Measurements from ENCODE around the gene RASGEF1C. TPM values are rescaled to one million over a fixed set of nuclear protein-coding genes. Genes with fewer than 3 reads are reported as not detected.

Gene RASGEF1C
- total and polyA plus RNA-seq, 8 donors, result 0.09 to 0.38 TPM; not detected in 6

- no peak for FAIRE-seq
- TF ChIP-seq CTCF (IDR thresholded peaks at IDR 0.05), result no peak
- no peaks in the 10 kb centered on the region for H3K27me3 ChIP-seq
- H3K4me3 ChIP-seq, result no peak overlapping the region
- no peak for DNase-seq
- H3K9me3 ChIP-seq, result no peaks in the 10 kb centered on the region
- H3K27ac ChIP-seq, result no peak overlapping the region
- H3K4me1 ChIP-seq, result no peaks in the 10 kb centered on the region
- H3K36me3 ChIP-seq, result no peaks in the 10 kb centered on the region
- intact Hi-C loops (cut with DNase I), result no loop called here
- no peak for ATAC-seq
- WGBS, 2 donors, result 84 to 90% methylated on average over 14 of the region's 14 CpGs
Observed at GRCh38 chr5:180115326-180116076, 93.5 kb downstream of the RASGEF1C start.

GRCh38 chr5:180114304-180115003, 94.6 kb downstream of the RASGEF1C start:
- ATAC-seq, result no peak
- Histone ChIP-seq H3K27me3 (no peaks in the 10 kb centered on the region), H3K9me3 (no peaks in the 10 kb centered on the region), H3K4me3 (no peak overlapping the region), H3K4me1 (no peaks in the 10 kb centered on the region), H3K27ac (no peak overlapping the region), H3K36me3 (no peaks in the 10 kb centered on the region)
- FAIRE-seq, result no peak
- DNase-seq, result no peak
- WGBS, 2 donors, result 79 to 85% methylated on average over 23 of the region's 23 CpGs
- intact Hi-C loops (cut with DNase I), result no loop called here
- no peak for TF ChIP-seq CTCF (IDR thresholded peaks at IDR 0.05)

- no peak for ATAC-seq
- DNase-seq, result peak in 1 of 6 donors; percentile 12
- Histone ChIP-seq H3K4me3 (no peak overlapping the region), H3K36me3 (no peaks in the 10 kb centered on the region), H3K4me1 (no peaks in the 10 kb centered on the region), H3K27ac (no peak overlapping the region), H3K9me3 (no peaks in the 10 kb centered on the region), H3K27me3 (no peaks in the 10 kb centered on the region)
- no peak for FAIRE-seq
- TF ChIP-seq CTCF (IDR thresholded peaks at IDR 0.05), result no peak
- intact Hi-C loops (cut with DNase I), result no loop called here
- 79 to 90% methylated on average over 21 to 23 of the region's 23 CpGs for WGBS, 2 donors
Observed at GRCh38 chr5:180113660-180114303, 95.2 kb downstream of the RASGEF1C start.

GRCh38 chr5:180112181-180112861, 96.7 kb downstream of the RASGEF1C start:
- WGBS, 2 donors, result 69 to 76% methylated on average over 15 of the region's 15 CpGs

More at GRCh38 chr5:180112181-180112861, 96.7 kb downstream of the RASGEF1C start:
- Histone ChIP-seq H3K4me1 (no peaks in the 10 kb centered on the region), H3K4me3 (no peak overlapping the region), H3K27me3 (no peaks in the 10 kb centered on the region), H3K9me3 (no peaks in the 10 kb centered on the region), H3K36me3 (no peaks in the 10 kb centered on the region), H3K27ac (no peak overlapping the region)
- peak in 1 of 6 donors; percentile 7 for DNase-seq
- intact Hi-C loops (cut with DNase I), result no loop called here
- no peak for TF ChIP-seq CTCF (IDR thresholded peaks at IDR 0.05)
- no peak for ATAC-seq
- no peak for FAIRE-seq
